DND-41 (cell line): ENCODE measurements around the gene ACTMAP.

ENCODE experiments used
- CTCF ChIP-seq: IDR thresholded peaks from 2 replicates; pipeline ENCODE4 v1.5.1; 2012; ENCODE audit warnings: borderline replicate concordance, low read length, moderate library complexity, mild to moderate bottlenecking; ENCODE audit not compliant: poor library complexity, severe bottlenecking; ENCODE audit errors: extremely low read depth
- EZH2 ChIP-seq: IDR thresholded peaks from 3 replicates; pipeline ENCODE4 v1.6.1; 2012; ENCODE audit warnings: borderline replicate concordance, low read depth, mild to moderate bottlenecking, moderate library complexity, low read length, inconsistent platforms; ENCODE audit not compliant: severe bottlenecking

GRCh38 chr19:40692212-40692551, 58.1 kb downstream of the ACTMAP start:
- TF ChIP-seq CTCF (no peak), EZH2 (no peak)
